Prostate gland (tissue), 2 donors: ENCODE data around the gene MATR3. TPM values are rescaled to one million over a fixed set of nuclear protein-coding genes. Genes with fewer than 3 reads are reported as not detected.
"Not testable (repeated sequence)": the region's sequence is repeated elsewhere in the genome, so short reads cannot be mapped to it uniquely, and the experiment has no call there.

ENCODE experiments used
- DNase-seq: peaks from one replicate; pipeline ENCODE4 v3.0.0-alpha.2; 2019; ENCODE audit warnings: low spot score
- H3K27ac ChIP-seq, 2 donors: fragments of 200-600 bp; sonication (generic); 2 replicates each; pipeline ENCODE4 v1.5.1; 2017 to 2019
- H3K27me3 ChIP-seq: fragments of 200-600 bp; sonication (generic); replicated peaks from 2 replicates; pipeline ENCODE4 v1.5.1; 2019; ENCODE audit not compliant: insufficient read depth
- H3K36me3 ChIP-seq, 2 donors: fragments of 200-600 bp; sonication (generic); 1 replicate in 1 of 2; 2 replicates in 1 of 2; pipeline versions ENCODE4 v1.5.1 to v1.8.1; 2017 to 2019
- H3K4me1 ChIP-seq: fragments of 200-600 bp; sonication (generic); replicated peaks from 2 replicates; pipeline ENCODE4 v1.5.1; 2019
- H3K4me3 ChIP-seq, 2 donors: fragments of 200-600 bp; sonication (generic); 2 replicates each; pipeline ENCODE4 v1.5.1; 2017 to 2019
- H3K9me3 ChIP-seq: fragments of 200-600 bp; sonication (generic); 2 replicates; pipeline ENCODE4 v1.5.1; 2017
- POLR2A ChIP-seq: fragments of 450-650 bp; IDR thresholded peaks from one replicate; pipeline ENCODE4 v1.6.1; 2016; ENCODE audit warnings: antibody characterized with exemption, mild to moderate bottlenecking
- POLR2AphosphoS5 ChIP-seq: sonication (generic); formaldehyde crosslinking; IDR thresholded peaks from one replicate; pipeline ENCODE4 v1.6.1; 2017; ENCODE audit warnings: antibody characterized with exemption
- WGBS: methylation state at CpG from one replicate; pipeline ENCODE4 v1.1.5; 2018; 5-methylcytosine and 5-hydroxymethylcytosine counted together
- intact Hi-C: fragments of 100-400 bp; cut with DNase I; formaldehyde crosslinking; loops from one replicate; pipeline ENCODE4 v1.14.2; 2022
- total RNA-seq, 2 donors: library from RNA; depleted of rRNA; stranded (reverse); fragments of >200 nt; gene quantifications; one replicate each; pipeline ENCODE4 v1.1.0, GENCODE V29; 2016
- TF ChIP-seq, protein P1 (sequence below), 4 experiments: fragments of 200-600 bp in 2 of 4; fragments of 450-650 bp in 2 of 4; sonication (generic) in 2 of 4; IDR thresholded peaks; 1 replicate in 3 of 4; 2 replicates in 1 of 4; pipeline ENCODE4 v1.5.1; 2016 to 2019; ENCODE audit warnings: antibody characterized with exemption in 4 of 4, mild to moderate bottlenecking in 2 of 4, moderate library complexity in 2 of 4

Gene MATR3
- total RNA-seq, 2 donors from 2014 or later = 192 to 207 TPM

GRCh38 chr5:139306197-139306596 lies 12.7 kb downstream of the MATR3 start:
- H3K36me3 ChIP-seq = no peaks in the 10 kb centered on the region
- no peaks in the 10 kb centered on the region for H3K9me3 ChIP-seq
- TF ChIP-seq POLR2A (no peak), POLR2AphosphoS5 (no peak)
- TF ChIP-seq, protein P1, sequence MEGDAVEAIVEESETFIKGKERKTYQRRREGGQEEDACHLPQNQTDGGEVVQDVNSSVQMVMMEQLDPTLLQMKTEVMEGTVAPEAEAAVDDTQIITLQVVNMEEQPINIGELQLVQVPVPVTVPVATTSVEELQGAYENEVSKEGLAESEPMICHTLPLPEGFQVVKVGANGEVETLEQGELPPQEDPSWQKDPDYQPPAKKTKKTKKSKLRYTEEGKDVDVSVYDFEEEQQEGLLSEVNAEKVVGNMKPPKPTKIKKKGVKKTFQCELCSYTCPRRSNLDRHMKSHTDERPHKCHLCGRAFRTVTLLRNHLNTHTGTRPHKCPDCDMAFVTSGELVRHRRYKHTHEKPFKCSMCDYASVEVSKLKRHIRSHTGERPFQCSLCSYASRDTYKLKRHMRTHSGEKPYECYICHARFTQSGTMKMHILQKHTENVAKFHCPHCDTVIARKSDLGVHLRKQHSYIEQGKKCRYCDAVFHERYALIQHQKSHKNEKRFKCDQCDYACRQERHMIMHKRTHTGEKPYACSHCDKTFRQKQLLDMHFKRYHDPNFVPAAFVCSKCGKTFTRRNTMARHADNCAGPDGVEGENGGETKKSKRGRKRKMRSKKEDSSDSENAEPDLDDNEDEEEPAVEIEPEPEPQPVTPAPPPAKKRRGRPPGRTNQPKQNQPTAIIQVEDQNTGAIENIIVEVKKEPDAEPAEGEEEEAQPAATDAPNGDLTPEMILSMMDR (IDR thresholded peaks at IDR 0.05) = no peak
- WGBS = 23% methylated on average over 1 of the region's 1 CpG
- no peaks in the 10 kb centered on the region for H3K27me3 ChIP-seq
- no peak overlapping the region for H3K4me3 ChIP-seq
- H3K4me1 ChIP-seq = peaks cover 3% of the 10 kb centered on the region
- no peak for DNase-seq
- intact Hi-C loops = no loop called here
- H3K27ac ChIP-seq = no peak overlapping the region

DNA sequence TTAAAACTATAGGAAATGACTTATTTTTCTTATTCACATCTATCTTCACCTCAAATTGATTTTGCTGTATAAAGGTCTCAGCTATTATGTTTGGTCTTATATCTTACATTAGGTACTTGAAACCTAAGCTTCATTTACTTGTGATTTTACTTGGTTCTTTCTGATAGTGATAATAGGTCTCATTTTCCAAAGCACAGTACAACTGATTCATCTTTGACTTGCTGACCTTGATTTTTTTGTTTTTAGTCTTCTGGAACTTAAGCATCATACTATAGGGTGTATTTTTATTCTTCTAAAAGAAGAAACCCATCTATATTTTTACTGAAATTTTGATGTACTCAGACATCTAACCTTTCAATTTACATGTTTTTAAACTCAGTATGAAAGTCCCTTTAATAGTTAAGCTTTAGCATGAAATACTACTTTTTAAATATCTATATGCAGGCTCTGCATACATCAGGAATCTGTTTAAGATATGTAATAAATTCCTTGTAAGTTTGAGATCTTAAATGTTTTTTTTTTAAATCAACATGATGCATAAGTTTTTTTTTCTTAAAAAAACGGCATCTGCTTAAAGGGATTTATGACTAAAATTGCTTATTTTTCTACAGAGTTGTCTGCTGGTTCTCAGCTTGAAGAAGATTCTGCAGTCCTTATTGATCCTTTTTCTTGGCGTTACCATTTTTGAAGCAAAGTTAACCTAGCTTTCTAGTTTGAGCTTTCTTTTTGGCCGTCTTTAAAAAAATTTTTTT lies 13.3 kb downstream of the MATR3 start:
- H3K27ac ChIP-seq = no peak overlapping the region
- 50% methylated on average over 3 of the region's 3 CpGs for WGBS
- peaks cover 3% of the 10 kb centered on the region for H3K4me1 ChIP-seq
- DNase-seq = no peak
- TF ChIP-seq, protein P1 (IDR thresholded peaks at IDR 0.05) = no peak
- TF ChIP-seq POLR2AphosphoS5 = no peak
- TF ChIP-seq POLR2A = no peak
- H3K4me3 ChIP-seq = no peak overlapping the region
- no peaks in the 10 kb centered on the region for H3K9me3 ChIP-seq
- intact Hi-C loops = no loop called here
- no peaks in the 10 kb centered on the region for H3K36me3 ChIP-seq
- no peaks in the 10 kb centered on the region for H3K27me3 ChIP-seq

- Histone ChIP-seq H3K27ac (no peak overlapping the region), H3K4me1 (peaks cover 3% of the 10 kb centered on the region), H3K9me3 (no peaks in the 10 kb centered on the region), H3K27me3 (no peaks in the 10 kb centered on the region), H3K36me3 (no peaks in the 10 kb centered on the region), H3K4me3 (no peak overlapping the region)
- intact Hi-C loops = no loop called here
- DNase-seq = no peak
- TF ChIP-seq, protein P1 (IDR thresholded peaks at IDR 0.05) = no peak
- TF ChIP-seq POLR2A = no peak
- TF ChIP-seq POLR2AphosphoS5 = no peak
Measured at GRCh38 chr5:139308797-139309196, 15.3 kb downstream of the MATR3 start.

DNA sequence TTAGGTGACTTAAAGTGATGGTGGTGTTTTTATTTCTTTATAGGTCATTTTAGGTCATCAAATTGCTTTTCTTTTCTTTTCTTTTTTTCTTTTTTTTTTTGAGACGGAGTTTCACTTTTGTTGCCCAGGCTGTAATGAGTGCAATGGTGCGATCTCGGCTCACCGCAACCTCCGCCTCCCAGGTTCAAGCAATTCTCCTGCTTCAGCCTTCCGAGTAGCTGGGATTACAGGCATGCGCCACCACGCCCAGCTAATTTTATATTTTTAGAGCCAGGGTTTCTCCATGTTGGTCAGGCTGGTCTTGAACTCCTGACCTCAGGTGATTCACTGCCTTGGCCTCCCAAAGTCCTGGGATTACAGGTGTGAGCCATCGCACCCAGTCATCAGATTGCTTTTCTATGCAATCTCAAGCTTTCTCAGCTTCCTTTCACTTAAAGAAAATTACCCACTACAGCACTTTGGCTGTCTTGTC lies 17.2 kb downstream of the MATR3 start:
- H3K36me3 ChIP-seq, H3K27me3 ChIP-seq, DNase-seq, intact Hi-C loops, H3K27ac ChIP-seq, H3K9me3 ChIP-seq, H3K4me1 ChIP-seq, H3K4me3 ChIP-seq: not testable (repeated sequence)
- 90% methylated on average over 9 of the region's 9 CpGs for WGBS

- no peaks in the 10 kb centered on the region for H3K27me3 ChIP-seq
- H3K9me3 ChIP-seq = no peaks in the 10 kb centered on the region
- no peak for DNase-seq
- H3K36me3 ChIP-seq = peaks cover 0 to 5% of the 10 kb centered on the region in 2 donors
- 77% methylated on average over 9 of the region's 9 CpGs for WGBS
- no peak overlapping the region for H3K27ac ChIP-seq
- intact Hi-C loops = no loop called here
- TF ChIP-seq POLR2AphosphoS5 (no peak), POLR2A (no peak)
- TF ChIP-seq, protein P1 (IDR thresholded peaks at IDR 0.05) = no peak
- no peak overlapping the region for H3K4me3 ChIP-seq
- H3K4me1 ChIP-seq = no peaks in the 10 kb centered on the region
Measured at GRCh38 chr5:139312075-139312474, 18.5 kb downstream of the MATR3 start.
